Daoy (cell line): Measurements from ENCODE around the gene SULF2. TPM values are rescaled to one million over a fixed set of nuclear protein-coding genes. Genes with fewer than 3 reads are reported as not detected.
A peak's percentile ranks its signal among the peaks of the same experiment; 100 is the strongest.

Experiments used
- DNase-seq: peaks from one replicate; pipeline ENCODE4 v3.0.0-alpha.2; 2015; ENCODE audit warnings: low read depth
- total RNA-seq: library from RNA; depleted of rRNA; stranded (reverse); fragments of >200 nt; shearing (Covaris generic); gene quantifications from 2 replicates; pipeline ENCODE4 v1.2.3, GENCODE V29; 2014

SULF2 gene
- total RNA-seq, 1 experiment from 2014 or later, result 3.7 TPM

GRCh38 chr20:47648943-47649342 is 136.3 kb downstream of the SULF2 start:
- DNase-seq, result no peak

- DNase-seq, result no peak
Measured at GRCh38 chr20:47647994-47648393, 137.3 kb downstream of the SULF2 start.

GRCh38 chr20:47645632-47646031 is 139.6 kb downstream of the SULF2 start:
- DNase-seq, result no peak

- DNase-seq, result no peak
Measured at GRCh38 chr20:47642624-47643023, 142.7 kb downstream of the SULF2 start.

- DNase-seq, result no peak
Measured at GRCh38 chr20:47642118-47642517, 143.2 kb downstream of the SULF2 start.

GRCh38 chr20:47638851-47639250 is 146.4 kb downstream of the SULF2 start:
- DNase-seq, result no peak

GRCh38 chr20:47635256-47635655 is 150.0 kb downstream of the SULF2 start:
- no peak for DNase-seq

GRCh38 chr20:47631078-47631477 is 154.2 kb downstream of the SULF2 start:
- no peak for DNase-seq

- DNase-seq, result no peak
Measured at GRCh38 chr20:47629907-47630306, 155.4 kb downstream of the SULF2 start.

GRCh38 chr20:47627540-47627939 is 157.7 kb downstream of the SULF2 start:
- DNase-seq, result no peak

- no peak for DNase-seq
Measured at GRCh38 chr20:47623206-47623605, 162.1 kb downstream of the SULF2 start.

- no peak for DNase-seq
Measured at GRCh38 chr20:47622118-47622665, 163.1 kb downstream of the SULF2 start.

GRCh38 chr20:47620808-47621805 is 164.2 kb downstream of the SULF2 start:
- DNase-seq, result peak; percentile 27

GRCh38 chr20:47618479-47618878 is 166.8 kb downstream of the SULF2 start:
- DNase-seq, result no peak

- DNase-seq, result no peak
Measured at GRCh38 chr20:47614703-47615309, 170.5 kb downstream of the SULF2 start.

GRCh38 chr20:47612670-47613069 is 172.6 kb downstream of the SULF2 start:
- no peak for DNase-seq

GRCh38 chr20:47611785-47612184 is 173.5 kb downstream of the SULF2 start:
- no peak for DNase-seq

GRCh38 chr20:47610945-47611250 is 174.4 kb downstream of the SULF2 start:
- DNase-seq, result no peak

- DNase-seq, result peak; percentile 71
Measured at GRCh38 chr20:47610247-47610944, 174.9 kb downstream of the SULF2 start.

- DNase-seq, result no peak
Measured at GRCh38 chr20:47609001-47609400, 176.3 kb downstream of the SULF2 start.
